Fibroblast of the conjunctiva (primary cell): ENCODE results near the gene SERGEF.
"Not testable (repeated sequence)": the region's sequence is repeated elsewhere in the genome, so short reads cannot be mapped to it uniquely, and the experiment has no call there.

Source experiments
- DNase-seq: peaks from one replicate; pipeline ENCODE4 v3.0.0-alpha.2; 2010; ENCODE audit warnings: low read depth

Gene SERGEF

DNA sequence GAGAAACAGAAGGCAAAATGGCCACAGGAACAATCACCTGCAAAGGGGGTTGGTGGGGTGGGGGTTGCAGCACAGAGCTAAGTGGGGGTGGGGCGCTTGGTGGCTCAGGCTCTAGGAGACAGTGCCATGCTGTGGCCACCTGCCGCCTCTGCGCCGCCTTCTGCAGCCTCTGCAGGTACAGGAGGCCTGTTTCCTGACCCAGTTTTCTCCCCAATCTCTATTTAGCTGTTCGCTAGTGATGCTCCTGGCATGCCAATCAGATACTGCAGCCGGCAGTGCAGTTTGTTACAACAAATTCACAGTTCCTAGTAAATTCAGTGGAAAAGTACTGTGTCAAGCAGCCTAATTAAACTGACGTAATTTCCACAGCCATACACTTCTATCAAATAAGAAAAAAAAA is 106.4 kb downstream of the SERGEF start:
- DNase-seq = no peak

DNA sequence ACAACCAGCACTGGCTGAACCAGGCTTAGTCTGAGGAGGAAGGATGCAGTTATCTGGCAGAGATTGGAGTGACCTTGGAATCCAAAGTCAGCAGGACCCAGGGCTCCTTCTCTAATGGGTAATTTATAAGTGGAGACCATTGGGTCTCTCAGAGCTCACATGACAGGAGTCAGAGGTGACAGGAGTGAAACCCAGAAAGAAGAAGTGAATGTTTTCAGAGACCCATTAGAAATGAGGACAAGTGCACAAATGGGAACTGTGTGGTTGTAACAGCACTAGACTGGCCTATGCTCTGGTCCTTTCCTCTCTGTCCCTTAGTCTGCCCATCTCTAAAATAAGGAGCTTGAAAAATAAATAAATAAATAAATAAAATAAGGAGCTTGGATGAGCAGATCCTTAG is 107.4 kb downstream of the SERGEF start:
- DNase-seq = no peak

DNA sequence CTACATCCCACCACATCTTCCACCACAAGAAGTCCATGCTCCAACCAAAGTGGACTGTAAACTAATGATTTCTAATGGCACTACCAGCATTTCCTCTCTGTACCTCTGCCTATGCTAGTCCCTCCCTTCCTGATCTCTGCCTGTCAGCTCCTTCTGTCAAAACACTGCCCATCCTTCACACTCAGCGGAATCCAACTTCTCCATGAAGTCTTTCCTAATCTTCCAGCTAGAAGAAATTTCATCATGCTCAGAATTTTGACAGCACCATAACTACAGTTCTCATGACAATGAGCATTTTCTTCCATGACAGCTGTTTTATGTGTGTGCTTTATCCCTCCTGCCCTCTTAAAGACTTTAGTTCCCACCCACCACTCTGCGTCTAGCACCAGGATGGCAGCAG is 111.4 kb downstream of the SERGEF start:
- no peak for DNase-seq

DNA sequence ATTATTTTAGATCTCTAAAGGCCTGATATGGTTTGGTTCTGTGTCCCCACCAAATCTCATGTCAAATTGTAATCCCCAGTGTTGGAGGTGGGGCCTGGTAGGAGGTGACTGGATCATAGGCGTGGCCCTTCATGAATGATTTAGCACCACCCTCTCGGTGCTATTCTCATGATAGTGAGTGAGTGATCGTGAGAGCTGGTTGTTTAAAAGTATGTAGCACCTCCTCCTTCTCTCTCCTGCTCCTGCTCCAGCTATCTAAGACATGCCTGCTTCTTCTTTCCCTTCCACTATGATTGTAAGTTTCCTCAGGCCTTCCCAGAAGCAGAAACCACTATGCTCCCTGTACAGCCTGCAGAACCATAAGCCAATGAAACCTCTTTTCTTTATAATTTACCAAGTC is 114.1 kb downstream of the SERGEF start:
- DNase-seq = no peak

DNA sequence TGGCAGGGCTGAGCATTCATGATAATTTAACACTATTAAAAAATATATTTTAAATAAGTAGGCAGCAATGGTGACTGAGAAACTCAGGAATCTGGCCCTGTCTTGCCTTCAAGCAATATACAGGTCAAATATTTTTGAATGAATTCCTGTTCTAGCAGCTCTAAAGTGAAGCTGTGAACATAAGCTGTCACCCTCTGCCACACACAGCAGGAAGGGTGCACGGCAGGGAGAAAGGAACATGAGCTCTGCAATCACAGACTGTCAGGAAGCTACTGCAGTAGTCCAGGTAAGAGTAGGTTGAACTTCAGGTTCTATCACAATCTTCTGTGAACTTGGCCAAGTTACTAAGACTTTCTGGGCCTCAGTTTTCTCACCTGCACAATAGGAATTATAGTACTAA is 114.8 kb downstream of the SERGEF start:
- DNase-seq = no peak

DNA sequence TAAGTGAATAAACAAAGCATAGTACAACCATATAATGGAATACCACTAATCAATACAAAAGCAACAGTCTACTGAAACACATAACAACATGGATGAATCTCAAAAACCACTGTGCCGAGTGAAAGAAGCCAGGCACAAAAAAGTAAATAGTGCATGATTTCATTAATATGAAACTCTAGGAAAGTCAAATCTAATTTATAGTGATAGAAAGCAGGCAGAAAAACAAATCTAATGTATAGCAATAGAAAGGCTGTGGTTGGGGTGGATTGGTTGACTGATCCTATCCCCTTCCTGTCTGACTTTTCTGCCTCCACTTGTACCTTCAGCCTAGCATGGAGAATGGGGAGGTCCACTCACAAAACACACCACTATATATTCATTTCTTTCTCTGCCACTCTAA is 115.4 kb downstream of the SERGEF start:
- no peak for DNase-seq

DNA sequence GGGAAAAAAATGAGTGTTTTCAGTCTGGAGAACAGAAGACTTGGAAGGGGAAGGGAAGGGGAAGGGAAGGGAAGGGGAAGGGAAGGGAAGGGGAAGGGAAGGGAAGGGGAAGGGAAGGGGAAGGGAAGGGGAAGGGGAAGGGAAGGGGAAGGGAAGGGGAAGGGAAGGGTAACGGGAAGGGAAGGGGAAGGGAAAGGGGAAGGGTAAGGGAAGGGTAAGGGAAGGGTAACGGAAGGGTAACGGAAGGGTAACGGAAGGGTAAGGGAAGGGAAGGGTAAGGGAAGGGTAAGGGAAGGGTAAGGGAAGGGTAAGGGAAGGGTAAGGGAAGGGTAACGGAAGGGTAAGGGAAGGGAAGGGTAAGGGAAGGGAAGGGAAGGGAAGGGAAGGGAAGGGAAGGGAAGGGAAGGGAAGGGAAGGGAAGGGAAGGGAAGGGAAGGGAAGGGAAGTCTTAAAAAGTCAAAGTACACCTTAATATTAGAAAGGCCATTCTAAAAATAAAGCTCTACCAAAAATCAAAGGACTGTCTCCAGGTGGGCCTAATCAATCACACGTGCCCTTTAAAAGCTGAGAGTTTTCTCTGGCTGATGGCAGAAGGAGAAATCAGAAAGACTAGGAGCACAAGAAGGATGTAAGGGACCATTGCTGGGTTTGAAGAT is 116.2 kb downstream of the SERGEF start:
- DNase-seq = not testable (repeated sequence)

DNA sequence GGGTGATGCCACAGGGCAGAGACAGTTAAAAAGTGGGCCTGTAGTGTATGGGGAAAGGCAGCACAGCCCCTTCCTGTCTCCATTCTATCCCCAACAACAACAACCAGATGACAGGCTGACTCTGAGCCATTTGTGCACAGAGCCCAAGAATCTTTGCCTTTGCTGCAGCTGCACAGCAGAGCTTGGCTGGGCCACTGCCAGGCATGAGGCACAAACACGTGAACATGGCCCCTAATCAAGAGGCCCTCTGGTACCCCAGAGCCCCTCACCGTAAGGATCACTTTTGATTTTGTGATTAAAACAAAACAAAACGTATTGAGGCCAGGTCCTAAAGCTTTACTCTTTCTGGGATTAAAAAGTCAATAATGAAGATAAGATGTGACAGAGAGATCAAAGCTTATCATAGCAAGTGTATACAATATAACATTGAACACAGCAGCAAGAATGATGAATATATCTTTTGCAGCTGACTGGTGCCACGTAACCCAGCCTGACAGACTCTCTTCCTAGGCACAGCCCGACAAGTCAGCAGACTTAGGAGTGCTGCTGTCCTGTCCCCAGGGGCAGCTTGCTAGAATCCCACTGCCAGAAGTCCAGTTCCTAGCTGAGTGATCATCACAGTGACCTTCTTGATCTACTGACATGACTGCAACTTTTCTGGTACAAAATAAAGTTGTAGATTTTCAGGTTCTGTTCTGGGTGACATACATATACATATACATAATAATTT is 117.8 kb downstream of the SERGEF start:
- no peak for DNase-seq

DNA sequence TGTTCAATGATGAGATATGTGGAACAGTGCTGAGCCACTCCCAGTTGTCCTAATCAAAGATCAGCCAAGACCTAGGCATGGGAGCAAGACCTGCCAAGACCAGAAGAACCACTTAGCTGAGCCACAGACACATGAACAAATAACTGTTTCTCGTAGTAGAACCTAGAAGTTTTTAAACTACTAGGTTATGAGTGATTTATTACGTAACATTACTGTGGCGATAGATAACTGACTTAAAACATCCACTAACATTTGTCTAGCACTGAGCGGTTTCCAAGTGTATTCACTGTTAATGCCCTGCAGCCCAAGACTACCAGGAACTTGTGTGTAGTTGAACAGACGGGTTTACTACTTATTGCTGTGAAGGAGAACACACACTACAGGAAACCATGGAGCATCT is 120.4 kb downstream of the SERGEF start:
- no peak for DNase-seq

DNA sequence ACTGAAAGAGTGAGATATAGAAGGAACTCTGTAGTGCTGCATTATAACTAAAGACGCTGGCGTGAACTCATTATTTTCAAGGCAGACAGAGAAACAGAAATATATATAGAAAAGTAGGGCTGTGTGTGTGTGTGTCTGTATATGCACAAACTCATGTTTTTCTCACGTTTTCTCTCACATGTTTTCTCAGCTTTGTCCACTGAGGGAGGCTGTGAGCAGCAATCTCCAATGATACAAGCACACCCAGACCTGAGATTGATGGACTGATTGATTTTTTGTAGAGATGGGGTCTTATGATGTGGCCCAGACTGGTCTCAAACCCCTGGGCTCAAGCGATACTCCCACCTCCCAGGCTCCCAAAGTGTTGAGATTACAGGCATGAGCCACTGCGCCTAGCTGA is 122.5 kb downstream of the SERGEF start:
- no peak for DNase-seq

DNA sequence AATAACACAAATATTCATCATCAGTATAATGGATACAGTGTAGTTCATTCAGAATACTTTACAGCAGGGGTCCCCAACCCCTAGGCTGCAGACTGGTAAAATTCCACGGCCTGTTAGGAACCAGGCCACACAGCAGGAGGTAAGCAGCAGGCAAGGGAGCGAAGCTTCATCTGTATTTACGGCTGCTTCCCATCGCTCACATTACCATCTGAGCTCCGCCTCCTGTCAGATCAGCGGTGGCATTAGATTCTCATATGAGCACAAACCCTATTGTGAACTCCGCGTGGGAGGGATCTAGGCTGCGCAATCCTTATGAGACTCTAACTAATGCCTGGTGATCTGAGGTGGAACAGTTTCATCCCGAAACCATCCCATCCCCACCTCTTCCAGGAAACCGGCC is 125.1 kb downstream of the SERGEF start:
- DNase-seq = no peak

DNA sequence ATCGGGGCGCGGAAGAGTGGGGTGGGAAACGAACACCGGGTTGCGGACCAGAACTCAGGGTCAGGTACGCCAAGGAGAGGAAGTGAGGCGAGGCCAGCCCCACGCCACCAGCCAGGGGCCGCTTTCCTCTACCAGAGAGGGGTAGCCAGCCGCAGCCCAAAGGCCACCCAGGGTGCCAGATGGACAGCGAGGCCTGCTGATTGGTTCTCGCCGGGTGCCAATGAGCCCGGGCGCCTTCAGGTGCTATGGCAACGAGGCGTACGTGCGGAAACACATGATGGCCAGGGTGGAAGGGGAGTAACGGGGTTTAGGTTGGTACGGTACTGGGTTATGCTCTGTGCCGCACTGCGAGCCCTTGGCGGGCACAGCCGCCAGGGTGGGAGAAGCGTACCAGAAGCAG is 128.9 kb downstream of the SERGEF start:
- no peak for DNase-seq

DNA sequence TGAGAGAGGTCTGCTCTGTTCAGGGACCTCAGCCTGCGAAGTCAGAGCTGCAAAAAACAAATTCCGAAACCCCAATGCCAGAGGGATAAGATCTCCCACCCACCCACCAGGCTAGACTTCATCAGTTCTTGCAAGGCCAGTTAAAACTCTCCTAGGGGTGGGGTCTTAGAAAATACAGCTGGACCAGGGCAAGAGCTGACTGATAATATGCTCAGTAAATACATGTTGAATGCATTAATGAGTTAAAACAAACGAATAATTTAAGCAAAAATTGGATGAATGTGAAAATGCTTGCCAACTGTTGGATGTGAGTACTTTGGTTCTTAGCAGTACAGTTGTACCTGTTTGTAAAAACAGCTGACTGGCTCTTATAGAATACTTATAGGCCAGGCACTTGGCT is 129.8 kb downstream of the SERGEF start:
- DNase-seq = no peak

DNA sequence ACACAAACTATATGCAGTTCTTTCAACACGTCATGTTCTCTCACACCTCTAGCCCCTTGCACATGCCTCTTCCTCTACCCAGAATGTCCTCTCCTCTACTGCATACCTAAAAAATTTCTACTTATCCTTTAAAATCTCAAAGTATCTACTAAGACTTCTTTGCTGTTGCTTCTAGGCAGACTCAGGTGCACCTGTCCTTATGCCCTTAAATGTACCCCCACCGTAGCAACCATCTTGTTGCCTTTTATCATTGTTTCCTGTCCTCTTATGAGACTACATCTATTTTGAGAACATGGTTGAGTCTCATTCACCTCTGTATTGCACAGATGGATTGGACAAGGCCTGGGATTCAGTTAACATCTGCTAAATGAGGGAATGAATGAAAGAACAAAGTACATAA is 134.1 kb downstream of the SERGEF start:
- no peak for DNase-seq

DNA sequence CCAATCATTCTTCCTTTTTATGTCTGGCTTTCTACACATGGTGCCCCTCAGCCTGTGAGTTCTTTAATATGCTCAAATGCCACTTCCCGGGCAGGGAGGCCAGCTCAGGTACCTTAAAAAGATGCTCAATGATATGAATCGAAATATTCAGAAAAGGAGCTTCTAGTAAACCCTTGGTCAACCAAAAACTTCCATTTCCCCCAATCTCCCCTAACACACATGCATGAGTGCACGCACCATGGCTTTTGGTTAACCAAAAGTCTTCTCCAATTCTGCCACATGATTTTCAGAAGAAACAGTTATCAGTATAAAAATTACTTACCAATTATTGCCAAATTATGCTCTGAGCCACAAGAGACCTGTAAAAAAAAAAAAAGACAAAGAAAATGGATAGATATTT is 135.0 kb downstream of the SERGEF start:
- no peak for DNase-seq

DNA sequence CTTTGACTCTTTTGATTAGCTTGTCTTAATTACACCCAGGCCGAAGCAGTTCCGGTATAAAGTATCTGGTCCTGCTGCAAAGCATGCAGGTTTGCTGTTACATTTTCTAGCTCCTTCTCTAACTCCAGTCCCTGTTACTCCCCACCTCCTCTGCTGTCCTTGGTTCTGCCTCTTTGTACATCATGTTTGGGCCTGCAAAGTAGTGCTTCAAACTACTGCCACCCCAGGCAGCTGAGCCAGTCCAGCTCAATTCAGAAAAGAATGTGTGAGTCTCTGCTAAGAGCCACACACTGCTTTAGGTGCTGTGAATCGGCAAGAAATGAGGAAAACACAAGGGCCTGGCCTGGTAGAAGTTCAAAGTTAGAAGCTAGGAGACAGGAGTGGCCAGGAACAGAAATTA is 136.0 kb downstream of the SERGEF start:
- no peak for DNase-seq

DNA sequence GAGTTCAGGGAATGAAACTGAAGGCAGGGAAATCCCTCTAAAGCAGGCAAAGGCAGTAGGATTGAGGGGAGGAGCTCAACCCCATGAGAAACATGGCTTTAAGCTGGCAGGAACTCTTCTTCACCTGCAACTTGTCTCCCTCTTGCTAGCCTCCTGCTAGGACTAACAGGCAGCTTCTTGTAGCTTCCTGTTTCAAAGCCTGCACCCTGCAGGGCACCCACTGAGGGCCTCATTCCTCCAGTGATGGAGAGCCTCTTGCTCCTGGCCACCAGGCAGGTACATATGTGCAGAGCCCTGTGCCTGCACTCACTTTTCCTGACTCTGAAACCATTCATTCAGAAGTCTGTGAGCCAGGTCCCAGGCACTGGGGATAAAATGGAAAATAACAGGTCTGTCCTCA is 137.0 kb downstream of the SERGEF start:
- DNase-seq = no peak

DNA sequence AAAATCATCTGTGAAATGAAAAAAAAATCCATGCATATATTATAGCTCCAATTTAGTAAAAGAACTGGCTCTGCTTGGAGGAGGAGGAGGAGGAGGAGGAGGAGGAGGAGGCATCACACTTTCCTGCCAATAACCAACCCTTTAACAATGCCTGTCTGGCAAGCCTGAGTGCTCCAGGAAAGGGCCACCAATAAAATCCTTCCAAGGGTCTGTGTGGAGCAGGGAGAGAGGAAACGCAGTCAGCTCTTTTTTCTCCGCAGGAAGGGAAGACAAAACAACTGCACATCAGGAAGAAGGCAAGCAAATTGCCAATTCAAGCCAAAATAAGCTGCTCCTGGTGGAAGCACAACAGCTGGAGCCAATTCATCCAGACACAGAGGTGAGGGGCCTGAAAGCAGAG is 139.3 kb downstream of the SERGEF start:
- no peak for DNase-seq

DNA sequence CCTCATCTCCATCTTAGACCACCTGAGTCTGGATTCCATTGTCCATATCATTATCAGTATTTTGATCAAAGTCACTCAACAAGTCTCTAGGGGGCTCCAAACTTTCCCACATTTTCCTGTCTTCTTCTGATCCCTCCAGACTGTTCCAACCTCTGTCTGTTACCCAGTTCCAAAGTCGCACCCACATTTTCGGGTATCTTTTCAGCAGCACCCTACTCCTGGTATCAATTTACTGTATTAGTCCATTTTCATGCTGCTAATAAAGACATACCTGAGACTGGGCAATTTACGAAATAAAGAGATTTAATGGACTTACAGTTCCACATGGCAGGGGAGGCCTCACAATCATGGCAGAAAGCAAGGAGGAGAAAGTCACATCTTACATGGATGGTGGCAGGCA is 144.4 kb downstream of the SERGEF start:
- not testable (repeated sequence) for DNase-seq

DNA sequence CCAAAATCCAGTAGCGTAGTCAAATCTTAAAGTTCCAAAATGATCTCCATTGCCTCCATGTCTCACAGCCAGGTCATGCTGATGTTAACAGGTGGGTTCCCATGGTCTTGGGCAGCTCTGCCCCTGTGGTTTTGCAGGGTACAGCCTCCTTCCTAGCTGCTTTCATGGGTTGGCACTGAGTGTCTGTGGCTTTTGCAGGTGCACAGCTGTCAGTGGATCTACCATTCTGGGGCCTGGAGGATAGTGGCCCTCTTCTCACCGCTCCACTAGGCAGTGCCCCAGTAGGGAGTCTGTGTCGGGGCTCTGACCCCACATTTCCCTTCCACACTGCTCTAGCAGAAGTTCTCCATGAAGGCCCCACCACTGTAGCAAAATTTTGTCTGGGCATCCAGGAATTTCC is 145.5 kb downstream of the SERGEF start:
- no peak for DNase-seq

DNA sequence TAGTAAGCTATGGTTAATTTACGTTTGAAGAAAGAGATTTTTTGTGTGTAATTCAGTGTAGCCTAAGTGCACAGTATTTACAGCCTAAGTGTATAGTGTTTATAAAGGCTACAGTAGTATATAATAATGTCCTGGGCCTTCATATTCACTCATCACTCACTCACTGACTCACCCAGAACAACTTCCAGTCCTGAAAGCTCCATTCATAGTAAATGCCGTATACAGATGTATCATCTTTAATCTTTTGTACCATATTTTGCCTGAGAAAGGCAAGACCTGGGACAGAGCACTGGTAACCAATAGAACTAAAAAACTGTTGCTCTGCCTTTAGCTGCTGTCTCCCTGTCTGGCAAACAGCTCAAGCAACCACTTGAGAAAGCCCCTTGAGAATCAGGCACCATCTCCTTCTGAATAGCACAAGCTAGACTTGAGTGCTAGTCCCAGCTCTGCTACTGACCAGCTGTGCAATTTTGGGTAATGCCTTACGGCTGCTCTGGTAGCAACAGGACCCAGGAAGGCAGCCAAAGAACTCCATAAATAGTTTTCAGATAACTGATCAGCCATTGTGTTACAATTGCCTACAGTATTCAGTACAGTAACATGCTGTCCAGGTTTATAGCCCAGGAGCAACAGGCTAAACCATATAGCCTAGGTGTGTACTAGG is 146.9 kb downstream of the SERGEF start:
- DNase-seq = no peak

DNA sequence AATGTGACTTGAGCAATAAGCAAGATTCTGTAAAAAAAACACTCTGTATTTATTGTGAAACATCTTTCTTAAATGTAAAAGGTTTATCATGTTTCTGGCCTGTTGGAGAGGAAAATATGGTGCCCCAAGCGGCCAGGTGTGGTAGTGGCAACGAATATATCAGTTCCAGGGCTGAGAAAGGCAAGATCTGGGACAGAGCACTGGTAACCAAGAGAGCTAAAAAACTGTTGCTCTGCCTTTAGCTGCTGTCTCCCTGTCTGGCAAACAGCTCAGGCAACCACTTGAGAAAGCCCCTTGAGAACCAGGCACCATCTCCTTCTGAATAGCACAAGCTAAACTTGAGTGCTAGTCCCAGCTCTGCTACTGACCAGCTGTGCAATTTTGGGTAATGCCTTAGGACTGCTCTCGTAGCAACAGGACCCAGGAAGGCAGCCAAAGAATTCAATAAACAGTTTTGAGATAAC is 148.3 kb downstream of the SERGEF start:
- no peak for DNase-seq

DNA sequence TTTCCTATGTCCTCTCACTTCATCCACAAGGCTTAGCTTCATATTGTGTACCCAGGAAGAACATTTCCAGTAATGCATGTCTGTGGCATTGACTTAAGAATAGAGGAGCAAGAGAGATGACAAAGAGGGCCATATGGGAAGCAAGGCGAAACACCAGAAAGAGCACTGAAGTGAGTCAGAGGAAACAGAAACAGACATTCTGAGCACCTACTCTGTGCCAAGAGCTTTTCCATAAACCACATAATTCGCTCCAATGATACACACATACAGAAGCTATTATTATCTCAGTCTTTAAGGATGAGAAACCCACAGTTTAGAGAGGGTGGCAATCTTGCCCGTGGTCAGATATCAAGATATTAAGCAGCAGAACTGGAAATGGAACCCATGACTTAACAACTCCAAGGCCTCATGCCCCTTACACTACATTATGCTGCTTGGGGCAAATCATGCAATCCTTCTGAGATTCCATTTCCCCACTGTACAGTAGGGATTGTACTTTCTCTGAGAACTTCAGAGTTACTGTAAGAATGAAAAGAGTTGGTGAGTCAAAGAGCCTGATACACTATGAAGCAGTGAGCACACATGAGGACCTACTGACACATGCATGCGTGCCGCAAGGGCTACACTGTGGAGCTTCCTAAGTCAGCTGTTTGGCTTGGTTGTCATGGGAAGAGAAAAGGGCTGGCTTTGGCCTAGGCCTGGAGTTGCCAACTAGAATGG is 151.7 kb downstream of the SERGEF start:
- DNase-seq = no peak
